Ishikawa (cell line): ENCODE measurements around the gene SLC24A3.

ENCODE experiments used
- CREB1 ChIP-seq: IDR thresholded peaks from 2 replicates; pipeline ENCODE4 v1.6.1; 2012; ENCODE audit warnings: low read depth
- EGR1 ChIP-seq: IDR thresholded peaks from 2 replicates; pipeline ENCODE4 v1.6.1; 2012
- EP300 ChIP-seq: IDR thresholded peaks from 2 replicates; pipeline ENCODE4 v1.6.1; 2012; ENCODE audit warnings: borderline replicate concordance
- FOXM1 ChIP-seq: IDR thresholded peaks from 2 replicates; pipeline ENCODE4 v1.6.1; 2012; ENCODE audit warnings: low read depth, borderline replicate concordance
- MAX ChIP-seq: IDR thresholded peaks from 2 replicates; pipeline ENCODE4 v1.6.1; 2012
- RAD21 ChIP-seq: IDR thresholded peaks from 2 replicates; pipeline ENCODE4 v1.6.1; 2012; ENCODE audit warnings: low read depth
- TAF1 ChIP-seq: IDR thresholded peaks from 2 replicates; pipeline ENCODE4 v1.6.1; 2012; ENCODE audit warnings: low read depth, mild to moderate bottlenecking
- TCF12 ChIP-seq: IDR thresholded peaks from 2 replicates; pipeline ENCODE4 v1.6.1; 2012; ENCODE audit warnings: low read depth
- TEAD4 ChIP-seq: IDR thresholded peaks from 2 replicates; pipeline ENCODE4 v1.6.1; 2012
- YY1 ChIP-seq: IDR thresholded peaks from 2 replicates; pipeline ENCODE4 v1.6.1; 2012; ENCODE audit warnings: low read depth
- ZBTB7A ChIP-seq: IDR thresholded peaks from 2 replicates; pipeline ENCODE4 v1.6.1; 2012; ENCODE audit warnings: low read depth
- TF ChIP-seq, protein P1 (sequence below): IDR thresholded peaks from 2 replicates; pipeline ENCODE4 v1.6.1; 2012; ENCODE audit warnings: low read depth, mild to moderate bottlenecking
- TF ChIP-seq, protein P2 (sequence below): IDR thresholded peaks from 2 replicates; pipeline ENCODE4 v1.6.1; 2012

GRCh38 chr20:19599200-19599599 is 386.8 kb downstream of the SLC24A3 start:
- TF ChIP-seq, protein P1, sequence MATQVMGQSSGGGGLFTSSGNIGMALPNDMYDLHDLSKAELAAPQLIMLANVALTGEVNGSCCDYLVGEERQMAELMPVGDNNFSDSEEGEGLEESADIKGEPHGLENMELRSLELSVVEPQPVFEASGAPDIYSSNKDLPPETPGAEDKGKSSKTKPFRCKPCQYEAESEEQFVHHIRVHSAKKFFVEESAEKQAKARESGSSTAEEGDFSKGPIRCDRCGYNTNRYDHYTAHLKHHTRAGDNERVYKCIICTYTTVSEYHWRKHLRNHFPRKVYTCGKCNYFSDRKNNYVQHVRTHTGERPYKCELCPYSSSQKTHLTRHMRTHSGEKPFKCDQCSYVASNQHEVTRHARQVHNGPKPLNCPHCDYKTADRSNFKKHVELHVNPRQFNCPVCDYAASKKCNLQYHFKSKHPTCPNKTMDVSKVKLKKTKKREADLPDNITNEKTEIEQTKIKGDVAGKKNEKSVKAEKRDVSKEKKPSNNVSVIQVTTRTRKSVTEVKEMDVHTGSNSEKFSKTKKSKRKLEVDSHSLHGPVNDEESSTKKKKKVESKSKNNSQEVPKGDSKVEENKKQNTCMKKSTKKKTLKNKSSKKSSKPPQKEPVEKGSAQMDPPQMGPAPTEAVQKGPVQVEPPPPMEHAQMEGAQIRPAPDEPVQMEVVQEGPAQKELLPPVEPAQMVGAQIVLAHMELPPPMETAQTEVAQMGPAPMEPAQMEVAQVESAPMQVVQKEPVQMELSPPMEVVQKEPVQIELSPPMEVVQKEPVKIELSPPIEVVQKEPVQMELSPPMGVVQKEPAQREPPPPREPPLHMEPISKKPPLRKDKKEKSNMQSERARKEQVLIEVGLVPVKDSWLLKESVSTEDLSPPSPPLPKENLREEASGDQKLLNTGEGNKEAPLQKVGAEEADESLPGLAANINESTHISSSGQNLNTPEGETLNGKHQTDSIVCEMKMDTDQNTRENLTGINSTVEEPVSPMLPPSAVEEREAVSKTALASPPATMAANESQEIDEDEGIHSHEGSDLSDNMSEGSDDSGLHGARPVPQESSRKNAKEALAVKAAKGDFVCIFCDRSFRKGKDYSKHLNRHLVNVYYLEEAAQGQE = no peak
- TF ChIP-seq TAF1 (no peak), TEAD4 (no peak), RAD21 (no peak), EP300 (no peak), CREB1 (no peak), YY1 (no peak), MAX (no peak), TCF12 (no peak), EGR1 (no peak), FOXM1 (no peak), ZBTB7A (no peak)
- TF ChIP-seq, protein P2, sequence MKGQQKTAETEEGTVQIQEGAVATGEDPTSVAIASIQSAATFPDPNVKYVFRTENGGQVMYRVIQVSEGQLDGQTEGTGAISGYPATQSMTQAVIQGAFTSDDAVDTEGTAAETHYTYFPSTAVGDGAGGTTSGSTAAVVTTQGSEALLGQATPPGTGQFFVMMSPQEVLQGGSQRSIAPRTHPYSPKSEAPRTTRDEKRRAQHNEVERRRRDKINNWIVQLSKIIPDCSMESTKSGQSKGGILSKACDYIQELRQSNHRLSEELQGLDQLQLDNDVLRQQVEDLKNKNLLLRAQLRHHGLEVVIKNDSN = no peak
